GM21515 (cell line): ENCODE data around the gene NNAT.
"Not testable (repeated sequence)": the region's sequence is repeated elsewhere in the genome, so short reads cannot be mapped to it uniquely, and the experiment has no call there.

Source experiments
- ATAC-seq: cut with Tn5 transposase; IDR thresholded peaks from one replicate; pipeline ENCODE4 v1.9.1; 2021; ENCODE audit not compliant: unreplicated experiment

The NNAT gene

GRCh38 chr20:37539424-37539823 is 18.4 kb downstream of the NNAT start:
- no peak for ATAC-seq

- no peak for ATAC-seq
Measured at GRCh38 chr20:37540001-37540400, 19.0 kb downstream of the NNAT start.

- ATAC-seq = not testable (repeated sequence)
Measured at GRCh38 chr20:37540838-37541237, 19.8 kb downstream of the NNAT start.

- ATAC-seq = no peak
Measured at GRCh38 chr20:37541326-37541725, 20.3 kb downstream of the NNAT start.

GRCh38 chr20:37542281-37542680 is 21.2 kb downstream of the NNAT start:
- ATAC-seq = no peak

GRCh38 chr20:37543828-37544227 is 22.8 kb downstream of the NNAT start:
- no peak for ATAC-seq

GRCh38 chr20:37544386-37544785 is 23.3 kb downstream of the NNAT start:
- ATAC-seq = no peak

GRCh38 chr20:37545516-37545915 is 24.5 kb downstream of the NNAT start:
- no peak for ATAC-seq

- ATAC-seq = no peak
Measured at GRCh38 chr20:37547912-37548311, 26.9 kb downstream of the NNAT start.

- ATAC-seq = not testable (repeated sequence)
Measured at GRCh38 chr20:37550101-37550920, 29.3 kb downstream of the NNAT start.

GRCh38 chr20:37551660-37552059 is 30.6 kb downstream of the NNAT start:
- ATAC-seq = not testable (repeated sequence)

- no peak for ATAC-seq
Measured at GRCh38 chr20:37552415-37552814, 31.4 kb downstream of the NNAT start.

- ATAC-seq = not testable (repeated sequence)
Measured at GRCh38 chr20:37554721-37555298, 33.8 kb downstream of the NNAT start.

GRCh38 chr20:37556538-37556937 is 35.5 kb downstream of the NNAT start:
- no peak for ATAC-seq

- no peak for ATAC-seq
Measured at GRCh38 chr20:37558306-37558705, 37.3 kb downstream of the NNAT start.

GRCh38 chr20:37558779-37559178 is 37.7 kb downstream of the NNAT start:
- ATAC-seq = no peak

GRCh38 chr20:37559312-37560027 is 38.4 kb downstream of the NNAT start:
- ATAC-seq = no peak

GRCh38 chr20:37560629-37561028 is 39.6 kb downstream of the NNAT start:
- no peak for ATAC-seq

GRCh38 chr20:37562695-37563480 is 41.8 kb downstream of the NNAT start:
- no peak for ATAC-seq

GRCh38 chr20:37564016-37564387 is 43.0 kb downstream of the NNAT start:
- ATAC-seq = no peak
